HepG2 (cell line): Measurements from ENCODE around the gene TIGD6. TPM values are rescaled to one million over a fixed set of nuclear protein-coding genes. Genes with fewer than 3 reads are reported as not detected.

Experiments
- ATAC-seq: fragments of 200-7000 bp; cut with Tn5 transposase; 3 replicates; pipeline ENCODE4 v1.9.1; 2020; ENCODE audit warnings: mild to moderate bottlenecking, moderate library complexity
- BruUV-seq: library from RNA; stranded (reverse); fragments of 400-500 nt; replicated peaks from 2 replicates; lab custom pipeline; 2021; lab: Mats Ljungman, UMichigan
- CTCF ChIA-PET: fragments of 300-600 bp; formaldehyde crosslinking; extraction: SDS; loops from one replicate; lab custom pipeline; 2021; ENCODE audit warnings: low total read pairs, inconsistent platforms, low intra/inter-chr PET ratio; lab: Yijun Ruan, JAX
- POLR2A ChIA-PET: fragments of 350-600 bp; sonication (Branson Sonifier 250); formaldehyde crosslinking; loops from one replicate; lab custom pipeline; 2020; ENCODE audit warnings: antibody characterized with exemption, inconsistent platforms; lab: Yijun Ruan, JAX
- DNase-seq: peaks from one replicate; pipeline ENCODE4 v3.0.0-alpha.2; 2015; ENCODE audit warnings: low spot score
- FAIRE-seq: peaks from 3 replicates; lab custom pipeline; 2011; peaks lifted over from hg19 to GRCh38; lab: Jason Lieb, UNC
- H2AFZ ChIP-seq: one replicate; pipeline ENCODE4 v1.6.1; 2011; ENCODE audit warnings: low read length, inconsistent platforms
- H3K27ac ChIP-seq: fragments of 300-600 bp; 3 replicates; pipeline ENCODE4 v1.8.0; 2011; ENCODE audit warnings: mixed run types, mild to moderate bottlenecking, mixed read lengths, low read length, inconsistent platforms; ENCODE audit not compliant: insufficient read depth; ENCODE audit errors: extremely low read length
- H3K27me3 ChIP-seq, 2 experiments: fragments of 200-600 bp in 1 of 2; 2 replicates in 1 of 2; 3 replicates in 1 of 2; pipeline versions ENCODE4 v1.6.0 to v1.8.0; 2011; ENCODE audit warnings: low read length in 2 of 2, mild to moderate bottlenecking in 2 of 2, moderate library complexity in 2 of 2, inconsistent platforms in 1 of 2; ENCODE audit not compliant: insufficient read depth in 2 of 2, control insufficient read depth in 1 of 2
- H3K36me3 ChIP-seq, 2 experiments: fragments of 200-600 bp in 1 of 2; replicated peaks in 1 of 2; 2 replicates in 1 of 2; 3 replicates in 1 of 2; pipeline versions ENCODE4 v1.5.1 to v1.8.0; 2011; ENCODE audit warnings: low read length in 2 of 2, inconsistent platforms in 1 of 2; ENCODE audit not compliant: insufficient read depth in 2 of 2, control insufficient read depth in 1 of 2
- H3K4me1 ChIP-seq: 2 replicates; pipeline ENCODE4 v1.5.1; 2012; ENCODE audit warnings: low read length, inconsistent platforms; ENCODE audit not compliant: insufficient read depth
- H3K4me2 ChIP-seq: 2 replicates; pipeline ENCODE4 v1.6.0; 2011; ENCODE audit warnings: low read depth, low read length, inconsistent platforms
- H3K4me3 ChIP-seq, 3 experiments: fragments of 200-600 bp in 1 of 3; sonication (generic), shearing (Covaris generic) in 1 of 3; replicated peaks in 1 of 3; 2 replicates each; pipeline ENCODE4 v1.5.1; 2011 to 2016; ENCODE audit warnings: low read length in 3 of 3, inconsistent platforms in 2 of 3, low read depth in 2 of 3, mild to moderate bottlenecking in 2 of 3, control low read depth in 1 of 3, mixed read lengths in 1 of 3; ENCODE audit not compliant: insufficient read depth in 1 of 3
- H3K79me2 ChIP-seq: one replicate; pipeline ENCODE4 v1.6.1; 2011; ENCODE audit warnings: low read length, inconsistent platforms; ENCODE audit not compliant: insufficient read depth
- H3K9ac ChIP-seq: 2 replicates; pipeline ENCODE4 v1.6.0; 2011; ENCODE audit warnings: mild to moderate bottlenecking, low read depth, low read length, inconsistent platforms; ENCODE audit not compliant: insufficient read depth
- H3K9me3 ChIP-seq: 2 replicates; pipeline ENCODE4 v1.5.1; 2012; ENCODE audit warnings: mild to moderate bottlenecking, low read length
- H4K20me1 ChIP-seq: 2 replicates; pipeline ENCODE4 v1.6.0; 2011; ENCODE audit warnings: inconsistent platforms, mild to moderate bottlenecking, low read length, moderate library complexity; ENCODE audit not compliant: insufficient read depth
- CEBPB ChIP-seq: IDR thresholded peaks from 2 replicates; pipeline ENCODE4 v1.6.1; 2011; ENCODE audit warnings: low read depth, low read length, improper control_type of control experiment, borderline replicate concordance
- CEBPG ChIP-seq: IDR thresholded peaks from 2 replicates; pipeline ENCODE4 v1.6.1; 2016
- HNF4G ChIP-seq, 2 experiments: sonication (generic) in 1 of 2; formaldehyde crosslinking in 1 of 2; IDR thresholded peaks; 2 replicates each; pipeline versions ENCODE4 v1.4.0 to v1.6.1; 2011 to 2020; ENCODE audit warnings: borderline replicate concordance in 2 of 2, low read depth in 2 of 2, mild to moderate bottlenecking in 2 of 2, low read length in 1 of 2, missing genetic modification reagents in 1 of 2, moderate library complexity in 1 of 2
- MAFF ChIP-seq: IDR thresholded peaks from 2 replicates; pipeline ENCODE4 v1.6.1; 2011; ENCODE audit warnings: low read depth, low read length, improper control_type of control experiment
- MAFK ChIP-seq, 2 experiments: IDR thresholded peaks in 1 of 2; conservative IDR thresholded peaks in 1 of 2; 2 replicates each; pipeline ENCODE4 v1.6.1; 2011; ENCODE audit warnings: improper control_type of control experiment in 2 of 2, low read length in 2 of 2
- YY1 ChIP-seq: IDR thresholded peaks from 2 replicates; pipeline ENCODE4 v1.6.1; 2011; ENCODE audit warnings: low read length, low read depth, moderate library complexity, mild to moderate bottlenecking; ENCODE audit not compliant: insufficient read depth, insufficient replicate concordance
- ZNF207 ChIP-seq: fragments of 450-650 bp; IDR thresholded peaks from 2 replicates; pipeline ENCODE4 v1.6.1; 2016; ENCODE audit warnings: antibody characterized with exemption, borderline replicate concordance
- ZNF790 ChIP-seq: sonication (generic); formaldehyde crosslinking; IDR thresholded peaks from 2 replicates; pipeline ENCODE4 v1.8.0; 2022; ENCODE audit warnings: missing genetic modification reagents, mild to moderate bottlenecking, borderline replicate concordance
- WGBS: methylation state at CpG from one replicate; pipeline ENCODE4 v1.1.6; 2017; ENCODE audit warnings: low lambda C conversion rate; 5-methylcytosine and 5-hydroxymethylcytosine counted together
- in situ Hi-C: cut with HindIII; loops from 2 replicates; pipeline ENCODE4 v1.10.0; 2017; ENCODE audit warnings: low pct_unique_long_range_greater_than_20kb; ENCODE audit not compliant: extremely low pct_ligation_motif_present
- intact Hi-C: fragments of 100-400 bp; cut with micrococcal nuclease; formaldehyde crosslinking; loops from one replicate; pipeline ENCODE4 v1.10.0; 2022; ENCODE audit not compliant: unreplicated experiment
- polyA plus RNA-seq, 8 experiments: library from polyadenylated mRNA; depleted of rRNA in 3 of 8; stranded (reverse) in 7 of 8; unstranded in 1 of 8; fragments of >200 nt; fragmentation: Illumina TruSeq in 4 of 8; extraction: Trizol in 4 of 8; gene quantifications; 2 replicates each; pipeline versions ENCODE4 v1.2.1 to v1.2.3, GENCODE V29; 2011 to 2016; ENCODE audit warnings: low read depth in 4 of 8, missing spikeins in 1 of 8, mixed read lengths in 1 of 8; ENCODE audit not compliant: insufficient read depth in 1 of 8
- total RNA-seq, 5 experiments: library from RNA; depleted of rRNA; stranded (reverse); fragments of >200 nt; fragmentation: Illumina TruSeq; extraction: Trizol; gene quantifications; 2 replicates each; pipeline ENCODE4 v1.2.3, GENCODE V29; 2016; ENCODE audit warnings: low read depth in 1 of 5
- TF ChIP-seq, protein P1 (sequence below): sonication (generic); formaldehyde crosslinking; conservative IDR thresholded peaks from 2 replicates; pipeline ENCODE4 v1.8.0; 2022; ENCODE audit warnings: missing genetic modification reagents

Gene TIGD6
- total and polyA plus RNA-seq, 2 of the 13 experiments (the other 11 are each of a cell fraction or from before 2014, with no cell fraction given) = 2.1 to 2.9 TPM

DNA sequence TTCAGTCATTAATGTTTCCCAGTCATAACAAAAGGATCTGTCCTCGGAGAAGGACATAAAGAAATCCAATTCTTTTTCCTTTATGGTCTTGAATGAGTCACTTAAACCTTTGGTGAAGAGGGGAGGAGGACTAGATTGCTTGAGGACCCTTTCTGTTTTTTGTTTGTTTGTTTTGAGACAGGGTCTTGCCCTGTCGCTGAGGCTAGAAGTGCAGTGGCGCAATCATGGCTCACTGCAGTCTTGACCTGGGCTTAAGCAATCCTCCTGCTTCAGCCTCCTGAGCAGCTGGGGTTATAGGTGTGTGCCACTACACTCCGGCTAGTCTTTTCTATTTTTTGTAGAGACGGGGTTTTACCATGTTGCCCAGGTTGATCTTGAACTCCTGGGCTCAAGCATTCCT is 12.3 kb downstream of the TIGD6 start:
- H4K20me1 ChIP-seq = no peaks in the 10 kb centered on the region
- ATAC-seq (no peak), FAIRE-seq (no peak), DNase-seq (no peak)
- H3K79me2 ChIP-seq = no peaks in the 10 kb centered on the region
- H3K9me3 ChIP-seq = no peaks in the 10 kb centered on the region
- H3K36me3 ChIP-seq = no peaks in the 10 kb centered on the region
- ChIA-PET CTCF (no interaction called here), POLR2A (no interaction called here)
- no peak overlapping the region for H3K4me2 ChIP-seq
- TF ChIP-seq ZNF790 (CRISPR knock-in tag) = no peak
- peak; percentile 44; the same call in 1 of the 2 replicates for TF ChIP-seq CEBPG (CRISPR knock-in tag)
- peak; percentile 38; the same call in 1 of the 2 replicates for TF ChIP-seq CEBPB
- H3K9ac ChIP-seq = no peak overlapping the region
- 66% methylated on average over 5 of the region's 5 CpGs for WGBS
- H3K27ac ChIP-seq = no peak overlapping the region
- no peak overlapping the region for H3K4me3 ChIP-seq
- no peaks in the 10 kb centered on the region for H3K27me3 ChIP-seq
- in situ Hi-C loops = loop anchor here (5.0 to 25.0 kb wide), 3 partner anchors 36 to 351 kb away; no protein-coding TSS in a partner anchor
- BruUV-seq = no TSS peak
- no peak overlapping the region for H2AFZ ChIP-seq
- intact Hi-C loops = no loop called here
- H3K4me1 ChIP-seq = peaks cover 28% of the 10 kb centered on the region

DNA sequence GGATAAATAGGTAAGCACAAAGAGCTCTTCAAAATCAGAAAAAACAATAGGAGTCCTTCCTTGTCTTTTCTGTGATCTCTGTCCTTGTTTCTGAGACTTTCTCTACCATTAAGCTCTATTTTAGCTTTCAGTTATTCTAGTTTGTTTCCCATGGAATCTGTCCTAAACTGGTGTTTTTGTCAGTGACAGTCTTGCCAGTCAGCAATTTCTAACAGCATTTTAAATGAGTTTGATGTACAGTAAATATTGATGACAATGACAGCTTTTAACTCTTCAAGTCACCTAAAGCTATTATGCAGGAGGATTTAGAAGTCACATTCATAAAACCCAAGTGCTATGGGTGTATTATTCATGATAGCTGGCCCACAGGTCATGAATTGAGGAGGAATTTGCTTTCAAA is 17.9 kb downstream of the TIGD6 start:
- POLR2A ChIA-PET = interaction anchor here (2.5 kb wide), 1 partner anchor 22 kb away, joined by 8 read pairs; the partner anchor contains the start of gene SLC26A2
- no peaks in the 10 kb centered on the region for H3K36me3 ChIP-seq
- H3K9ac ChIP-seq = no peak overlapping the region
- no peaks in the 10 kb centered on the region for H3K9me3 ChIP-seq
- intact Hi-C loops = no loop called here
- no peak overlapping the region for H3K27ac ChIP-seq
- no peak for FAIRE-seq
- no TSS peak for BruUV-seq
- no peaks in the 10 kb centered on the region for H4K20me1 ChIP-seq
- no peak overlapping the region for H3K4me2 ChIP-seq
- peaks cover 49% of the 10 kb centered on the region for H3K4me1 ChIP-seq
- TF ChIP-seq, protein P1, sequence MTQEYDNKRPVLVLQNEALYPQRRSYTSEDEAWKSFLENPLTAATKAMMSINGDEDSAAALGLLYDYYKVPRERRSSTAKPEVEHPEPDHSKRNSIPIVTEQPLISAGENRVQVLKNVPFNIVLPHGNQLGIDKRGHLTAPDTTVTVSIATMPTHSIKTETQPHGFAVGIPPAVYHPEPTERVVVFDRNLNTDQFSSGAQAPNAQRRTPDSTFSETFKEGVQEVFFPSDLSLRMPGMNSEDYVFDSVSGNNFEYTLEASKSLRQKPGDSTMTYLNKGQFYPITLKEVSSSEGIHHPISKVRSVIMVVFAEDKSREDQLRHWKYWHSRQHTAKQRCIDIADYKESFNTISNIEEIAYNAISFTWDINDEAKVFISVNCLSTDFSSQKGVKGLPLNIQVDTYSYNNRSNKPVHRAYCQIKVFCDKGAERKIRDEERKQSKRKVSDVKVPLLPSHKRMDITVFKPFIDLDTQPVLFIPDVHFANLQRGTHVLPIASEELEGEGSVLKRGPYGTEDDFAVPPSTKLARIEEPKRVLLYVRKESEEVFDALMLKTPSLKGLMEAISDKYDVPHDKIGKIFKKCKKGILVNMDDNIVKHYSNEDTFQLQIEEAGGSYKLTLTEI (CRISPR knock-in tag) = no peak
- no peak for TF ChIP-seq ZNF207
- TF ChIP-seq YY1 = no peak
- TF ChIP-seq MAFF = peak; percentile 82
- TF ChIP-seq MAFK (conservative IDR thresholded peaks at IDR 0.05 in 1 of 2, IDR thresholded peaks at IDR 0.05 in 1 of 2; ENCODE audit: low read length in 2 of 2) = peak; percentile 78 to 79
- no peak for TF ChIP-seq HNF4G (IDR thresholded peaks at IDR 0.05; ENCODE audit: borderline replicate concordance, low read depth, low read length)
- TF ChIP-seq HNF4G (CRISPR knock-in tag; IDR thresholded peaks at IDR 0.05; ENCODE audit: borderline replicate concordance, low read depth) = no peak
- H3K4me3 ChIP-seq = no peak overlapping the region
- in situ Hi-C loops = loop anchor here (25.0 kb wide), 1 partner anchor 345 kb away; no protein-coding TSS in a partner anchor
- H3K27me3 ChIP-seq = no peaks in the 10 kb centered on the region
- CTCF ChIA-PET = no interaction called here
- H2AFZ ChIP-seq = no peak overlapping the region
- H3K79me2 ChIP-seq = no peaks in the 10 kb centered on the region
- no peak for ATAC-seq
- DNase-seq = no peak
